Liver (tissue), 3 donors: ENCODE data around the gene RAPGEF2.

Experiments used
- CTCF ChIP-seq: fragments of 150-350 bp; IDR thresholded peaks from 2 replicates; pipeline ENCODE4 v1.5.1; 2017; ENCODE audit warnings: improper control_type of control experiment, low read depth, low read length; ENCODE audit not compliant: missing input control
- HNF4G ChIP-seq: IDR thresholded peaks from 2 replicates; pipeline ENCODE4 v1.6.1; 2016; ENCODE audit warnings: antibody characterized with exemption
- RXRA ChIP-seq, 2 donors: IDR thresholded peaks; 2 replicates each; pipeline ENCODE4 v1.6.1; 2017 to 2018; ENCODE audit warnings: antibody characterized with exemption in 2 of 2, mild to moderate bottlenecking in 1 of 2
- TAF1 ChIP-seq: conservative IDR thresholded peaks from 2 replicates; pipeline ENCODE4 v1.6.1; 2016; ENCODE audit warnings: antibody characterized with exemption, mild to moderate bottlenecking
- TF ChIP-seq, protein P1 (sequence below): IDR thresholded peaks from 2 replicates; pipeline ENCODE4 v1.6.1; 2016; ENCODE audit warnings: antibody characterized with exemption
- TF ChIP-seq, protein P2 (sequence below): IDR thresholded peaks from 2 replicates; pipeline ENCODE4 v1.6.1; 2016; ENCODE audit warnings: antibody characterized with exemption, mild to moderate bottlenecking
- TF ChIP-seq, protein P3 (sequence below): IDR thresholded peaks from 2 replicates; pipeline ENCODE4 v1.6.1; 2016; ENCODE audit warnings: antibody characterized with exemption
- TF ChIP-seq, protein P4 (sequence below): IDR thresholded peaks from 2 replicates; pipeline ENCODE4 v1.6.1; 2016; ENCODE audit warnings: antibody characterized with exemption
- donor health status: healthy.
- donor health status: healthy.

- TF ChIP-seq TAF1 (no peak), CTCF (no peak), HNF4G (no peak), RXRA (IDR thresholded peaks at IDR 0.05) (no peak)
- TF ChIP-seq, protein P1, sequence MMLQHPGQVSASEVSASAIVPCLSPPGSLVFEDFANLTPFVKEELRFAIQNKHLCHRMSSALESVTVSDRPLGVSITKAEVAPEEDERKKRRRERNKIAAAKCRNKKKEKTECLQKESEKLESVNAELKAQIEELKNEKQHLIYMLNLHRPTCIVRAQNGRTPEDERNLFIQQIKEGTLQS, result no peak
- TF ChIP-seq, protein P2, sequence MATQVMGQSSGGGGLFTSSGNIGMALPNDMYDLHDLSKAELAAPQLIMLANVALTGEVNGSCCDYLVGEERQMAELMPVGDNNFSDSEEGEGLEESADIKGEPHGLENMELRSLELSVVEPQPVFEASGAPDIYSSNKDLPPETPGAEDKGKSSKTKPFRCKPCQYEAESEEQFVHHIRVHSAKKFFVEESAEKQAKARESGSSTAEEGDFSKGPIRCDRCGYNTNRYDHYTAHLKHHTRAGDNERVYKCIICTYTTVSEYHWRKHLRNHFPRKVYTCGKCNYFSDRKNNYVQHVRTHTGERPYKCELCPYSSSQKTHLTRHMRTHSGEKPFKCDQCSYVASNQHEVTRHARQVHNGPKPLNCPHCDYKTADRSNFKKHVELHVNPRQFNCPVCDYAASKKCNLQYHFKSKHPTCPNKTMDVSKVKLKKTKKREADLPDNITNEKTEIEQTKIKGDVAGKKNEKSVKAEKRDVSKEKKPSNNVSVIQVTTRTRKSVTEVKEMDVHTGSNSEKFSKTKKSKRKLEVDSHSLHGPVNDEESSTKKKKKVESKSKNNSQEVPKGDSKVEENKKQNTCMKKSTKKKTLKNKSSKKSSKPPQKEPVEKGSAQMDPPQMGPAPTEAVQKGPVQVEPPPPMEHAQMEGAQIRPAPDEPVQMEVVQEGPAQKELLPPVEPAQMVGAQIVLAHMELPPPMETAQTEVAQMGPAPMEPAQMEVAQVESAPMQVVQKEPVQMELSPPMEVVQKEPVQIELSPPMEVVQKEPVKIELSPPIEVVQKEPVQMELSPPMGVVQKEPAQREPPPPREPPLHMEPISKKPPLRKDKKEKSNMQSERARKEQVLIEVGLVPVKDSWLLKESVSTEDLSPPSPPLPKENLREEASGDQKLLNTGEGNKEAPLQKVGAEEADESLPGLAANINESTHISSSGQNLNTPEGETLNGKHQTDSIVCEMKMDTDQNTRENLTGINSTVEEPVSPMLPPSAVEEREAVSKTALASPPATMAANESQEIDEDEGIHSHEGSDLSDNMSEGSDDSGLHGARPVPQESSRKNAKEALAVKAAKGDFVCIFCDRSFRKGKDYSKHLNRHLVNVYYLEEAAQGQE, result no peak
- TF ChIP-seq, protein P3, sequence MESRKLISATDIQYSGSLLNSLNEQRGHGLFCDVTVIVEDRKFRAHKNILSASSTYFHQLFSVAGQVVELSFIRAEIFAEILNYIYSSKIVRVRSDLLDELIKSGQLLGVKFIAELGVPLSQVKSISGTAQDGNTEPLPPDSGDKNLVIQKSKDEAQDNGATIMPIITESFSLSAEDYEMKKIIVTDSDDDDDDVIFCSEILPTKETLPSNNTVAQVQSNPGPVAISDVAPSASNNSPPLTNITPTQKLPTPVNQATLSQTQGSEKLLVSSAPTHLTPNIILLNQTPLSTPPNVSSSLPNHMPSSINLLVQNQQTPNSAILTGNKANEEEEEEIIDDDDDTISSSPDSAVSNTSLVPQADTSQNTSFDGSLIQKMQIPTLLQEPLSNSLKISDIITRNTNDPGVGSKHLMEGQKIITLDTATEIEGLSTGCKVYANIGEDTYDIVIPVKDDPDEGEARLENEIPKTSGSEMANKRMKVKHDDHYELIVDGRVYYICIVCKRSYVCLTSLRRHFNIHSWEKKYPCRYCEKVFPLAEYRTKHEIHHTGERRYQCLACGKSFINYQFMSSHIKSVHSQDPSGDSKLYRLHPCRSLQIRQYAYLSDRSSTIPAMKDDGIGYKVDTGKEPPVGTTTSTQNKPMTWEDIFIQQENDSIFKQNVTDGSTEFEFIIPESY, result no peak
- TF ChIP-seq, protein P4, sequence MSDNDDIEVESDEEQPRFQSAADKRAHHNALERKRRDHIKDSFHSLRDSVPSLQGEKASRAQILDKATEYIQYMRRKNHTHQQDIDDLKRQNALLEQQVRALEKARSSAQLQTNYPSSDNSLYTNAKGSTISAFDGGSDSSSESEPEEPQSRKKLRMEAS, result no peak
Observed at GRCh38 chr4:159395693-159396092, 292.8 kb downstream of the RAPGEF2 start.
